ENCODE data around the gene MTMR3. TPM values are rescaled to one million over a fixed set of nuclear protein-coding genes. Genes with fewer than 3 reads are reported as not detected.

The MTMR3 gene
- total RNA-seq, 1 donor from 2014 or later: 35.4 TPM

DNA sequence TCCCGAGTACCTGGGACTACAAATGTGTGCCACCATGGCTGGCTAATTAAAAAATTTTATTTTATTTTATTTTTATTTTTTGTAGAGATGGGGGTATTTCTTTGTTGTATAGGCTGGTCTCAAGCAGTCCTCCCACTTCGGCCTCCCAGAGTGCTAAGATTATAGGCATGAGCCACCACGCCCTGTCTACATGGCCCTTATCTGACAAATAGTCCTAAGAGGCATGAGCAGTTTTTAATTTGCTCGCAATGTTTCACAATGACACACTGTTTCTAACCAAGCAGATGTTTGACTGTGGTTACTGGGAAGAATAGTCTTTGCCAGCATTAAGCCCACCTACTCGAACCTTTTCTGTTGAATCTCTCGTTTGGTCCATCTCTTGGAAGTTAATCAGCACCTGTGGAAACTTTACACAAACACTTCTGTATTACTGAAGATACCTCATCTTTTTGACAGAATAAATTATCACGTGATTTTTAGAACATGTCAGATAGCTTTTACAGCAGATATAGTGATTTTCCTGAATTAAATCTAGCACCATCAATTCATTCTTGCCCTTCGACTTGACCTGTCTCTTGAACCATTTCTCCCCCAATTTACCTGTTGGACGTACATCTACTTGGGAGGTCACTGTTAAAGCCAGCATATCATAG is 71.4 kb downstream of the MTMR3 start:
- no peaks in the 10 kb centered on the region for H3K4me1 Mint-ChIP-seq
- H3F3A ChIP-seq (ENCODE audit: low read depth): no peaks in the 10 kb centered on the region
- TF ChIP-seq EZH2phosphoT487 (IDR thresholded peaks at IDR 0.05) (no peak), EZH2 (IDR thresholded peaks at IDR 0.05) (no peak)
- TF ChIP-seq, protein P1, sequence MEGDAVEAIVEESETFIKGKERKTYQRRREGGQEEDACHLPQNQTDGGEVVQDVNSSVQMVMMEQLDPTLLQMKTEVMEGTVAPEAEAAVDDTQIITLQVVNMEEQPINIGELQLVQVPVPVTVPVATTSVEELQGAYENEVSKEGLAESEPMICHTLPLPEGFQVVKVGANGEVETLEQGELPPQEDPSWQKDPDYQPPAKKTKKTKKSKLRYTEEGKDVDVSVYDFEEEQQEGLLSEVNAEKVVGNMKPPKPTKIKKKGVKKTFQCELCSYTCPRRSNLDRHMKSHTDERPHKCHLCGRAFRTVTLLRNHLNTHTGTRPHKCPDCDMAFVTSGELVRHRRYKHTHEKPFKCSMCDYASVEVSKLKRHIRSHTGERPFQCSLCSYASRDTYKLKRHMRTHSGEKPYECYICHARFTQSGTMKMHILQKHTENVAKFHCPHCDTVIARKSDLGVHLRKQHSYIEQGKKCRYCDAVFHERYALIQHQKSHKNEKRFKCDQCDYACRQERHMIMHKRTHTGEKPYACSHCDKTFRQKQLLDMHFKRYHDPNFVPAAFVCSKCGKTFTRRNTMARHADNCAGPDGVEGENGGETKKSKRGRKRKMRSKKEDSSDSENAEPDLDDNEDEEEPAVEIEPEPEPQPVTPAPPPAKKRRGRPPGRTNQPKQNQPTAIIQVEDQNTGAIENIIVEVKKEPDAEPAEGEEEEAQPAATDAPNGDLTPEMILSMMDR (IDR thresholded peaks at IDR 0.05): no peak
- no peak overlapping the region for H3K4me2 ChIP-seq
- H3K27me3 Mint-ChIP-seq (ENCODE audit: insufficient read depth, low read depth): no peaks in the 10 kb centered on the region
- H3K4me3 ChIP-seq: no peak overlapping the region
- no peak overlapping the region for H2AFZ ChIP-seq (replicated peaks)
- H3K36me3 ChIP-seq: no peaks in the 10 kb centered on the region
- H3K4me3 Mint-ChIP-seq: no peak overlapping the region
- H3K4me1 ChIP-seq: no peaks in the 10 kb centered on the region
- no peak overlapping the region for H3K9ac ChIP-seq
- DNase-seq (ENCODE audit: low spot score): no peak
- H3K9me3 Mint-ChIP-seq: no peaks in the 10 kb centered on the region
- H3K79me2 ChIP-seq (ENCODE audit: low read depth): peaks cover 74% of the 10 kb centered on the region
- H3K27ac ChIP-seq: no peak overlapping the region
- H3K36me3 Mint-ChIP-seq: peaks cover 3% of the 10 kb centered on the region
- peaks cover 67% of the 10 kb centered on the region for H4K20me1 ChIP-seq (ENCODE audit: low read depth)
- H3K27me3 ChIP-seq: no peaks in the 10 kb centered on the region
- no peak overlapping the region for H3K27ac Mint-ChIP-seq
- H3K9me3 ChIP-seq (ENCODE audit: low read depth): no peaks in the 10 kb centered on the region

DNA sequence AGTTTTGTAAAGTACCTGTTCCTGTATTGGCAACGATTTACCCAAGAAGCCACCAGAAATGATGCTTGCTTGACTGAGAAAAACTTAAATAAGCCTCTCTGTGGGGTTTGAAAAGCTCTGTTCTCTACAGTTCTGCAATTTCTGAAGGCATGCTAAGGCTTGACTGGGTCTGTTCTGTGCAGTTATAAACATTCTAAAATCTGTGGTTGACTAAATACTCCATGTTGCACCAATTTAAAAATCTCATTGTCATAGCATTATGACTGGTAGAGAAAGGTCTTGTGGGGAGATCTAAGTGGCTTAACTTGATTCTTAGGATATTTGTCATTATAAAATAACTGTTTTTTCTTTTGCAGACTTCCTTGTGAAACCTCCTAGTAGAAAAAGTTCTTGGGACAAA is 73.7 kb downstream of the MTMR3 start:
- no peak overlapping the region for H3K4me3 ChIP-seq
- Mint-ChIP-seq H3K4me1 (no peaks in the 10 kb centered on the region), H3K9me3 (no peaks in the 10 kb centered on the region), H3K27me3 (ENCODE audit: insufficient read depth, low read depth) (no peaks in the 10 kb centered on the region), H3K27ac (no peak overlapping the region), H3K36me3 (peaks cover 3% of the 10 kb centered on the region), H3K4me3 (no peak overlapping the region)
- DNase-seq (ENCODE audit: low spot score): no peak
- H3K9me3 ChIP-seq (ENCODE audit: low read depth): no peaks in the 10 kb centered on the region
- peaks cover 52% of the 10 kb centered on the region for H3K79me2 ChIP-seq (ENCODE audit: low read depth)
- H3K4me1 ChIP-seq: no peaks in the 10 kb centered on the region
- no peaks in the 10 kb centered on the region for H3K36me3 ChIP-seq
- no peak for TF ChIP-seq EZH2phosphoT487 (IDR thresholded peaks at IDR 0.05)
- TF ChIP-seq, protein P1 (IDR thresholded peaks at IDR 0.05): no peak
- TF ChIP-seq EZH2 (IDR thresholded peaks at IDR 0.05): no peak
- H3K9ac ChIP-seq: no peak overlapping the region
- no peak overlapping the region for H2AFZ ChIP-seq (replicated peaks)
- no peaks in the 10 kb centered on the region for H3F3A ChIP-seq (ENCODE audit: low read depth)
- H3K27ac ChIP-seq: no peak overlapping the region
- H3K4me2 ChIP-seq: no peak overlapping the region
- peaks cover 62% of the 10 kb centered on the region for H4K20me1 ChIP-seq (ENCODE audit: low read depth)
- no peaks in the 10 kb centered on the region for H3K27me3 ChIP-seq

DNA sequence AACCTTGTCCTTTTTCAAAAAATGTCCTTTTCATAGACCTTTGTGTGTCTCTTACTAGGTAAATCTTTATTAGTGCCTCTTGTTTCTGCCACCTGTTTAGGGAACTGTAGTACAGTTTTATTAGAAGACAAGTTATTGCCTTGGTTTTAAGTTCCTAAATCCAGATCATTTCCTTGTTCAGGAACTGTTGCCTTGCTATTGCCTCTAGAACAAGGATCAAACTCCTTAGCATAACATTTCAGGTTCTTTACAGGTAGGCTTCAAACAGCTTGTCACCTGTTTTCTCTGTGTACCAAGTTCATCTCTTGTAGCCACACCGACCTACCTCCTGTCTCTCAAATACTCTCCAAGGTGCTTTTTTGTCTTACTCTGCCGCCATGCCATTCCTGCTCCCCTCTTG is 75.2 kb downstream of the MTMR3 start:
- no peak for TF ChIP-seq EZH2phosphoT487 (IDR thresholded peaks at IDR 0.05)
- no peak for TF ChIP-seq EZH2 (IDR thresholded peaks at IDR 0.05)
- TF ChIP-seq, protein P1 (IDR thresholded peaks at IDR 0.05): no peak
- Histone ChIP-seq H3K27ac (no peak overlapping the region), H3K4me2 (no peak overlapping the region), H3K9me3 (ENCODE audit: low read depth) (no peaks in the 10 kb centered on the region), H3K4me3 (no peak overlapping the region), H4K20me1 (ENCODE audit: low read depth) (peaks cover 53% of the 10 kb centered on the region), H3K27me3 (no peaks in the 10 kb centered on the region), H3K9ac (no peak overlapping the region), H3K79me2 (ENCODE audit: low read depth) (peaks cover 37% of the 10 kb centered on the region), H3K4me1 (no peaks in the 10 kb centered on the region), H3F3A (ENCODE audit: low read depth) (no peaks in the 10 kb centered on the region), H2AFZ (replicated peaks) (no peak overlapping the region), H3K36me3 (no peaks in the 10 kb centered on the region)
- H3K27ac Mint-ChIP-seq: no peak overlapping the region
- no peak for DNase-seq (ENCODE audit: low spot score)
- H3K36me3 Mint-ChIP-seq: peaks cover 3% of the 10 kb centered on the region
- H3K27me3 Mint-ChIP-seq (ENCODE audit: insufficient read depth, low read depth): no peaks in the 10 kb centered on the region
- no peaks in the 10 kb centered on the region for H3K9me3 Mint-ChIP-seq
- H3K4me1 Mint-ChIP-seq: no peaks in the 10 kb centered on the region
- no peak overlapping the region for H3K4me3 Mint-ChIP-seq

Data from neural progenitor cell (in vitro differentiated cells).